K562 (cell line): ENCODE results near the gene MYO3B. TPM values are rescaled to one million over a fixed set of nuclear protein-coding genes. Genes with fewer than 3 reads are reported as not detected.

ENCODE experiments used
- ARNT ChIP-seq, 2 experiments: fragments of 450-650 bp; IDR thresholded peaks; 2 replicates each; pipeline ENCODE4 v1.6.1; 2016; ENCODE audit warnings: mild to moderate bottlenecking in 1 of 2
- ATF3 ChIP-seq, 2 experiments: fragments of 450-650 bp in 1 of 2; sonication (generic) in 1 of 2; formaldehyde crosslinking in 1 of 2; IDR thresholded peaks in 1 of 2; conservative IDR thresholded peaks in 1 of 2; 2 replicates each; pipeline versions ENCODE4 v1.6.1 to v1.8.1; 2016 to 2023; ENCODE audit warnings: mild to moderate bottlenecking in 2 of 2, moderate library complexity in 2 of 2, inconsistent platforms in 1 of 2, missing genetic modification reagents in 1 of 2
- CEBPZ ChIP-seq: fragments of 150-350 bp; IDR thresholded peaks from 2 replicates; pipeline ENCODE4 v1.6.1; 2014; ENCODE audit warnings: low read depth, mild to moderate bottlenecking, low read length, borderline replicate concordance
- CREB1 ChIP-seq, 2 experiments: sonication (generic) in 1 of 2; formaldehyde crosslinking in 1 of 2; IDR thresholded peaks; 2 replicates each; pipeline versions ENCODE4 v1.6.1 to v1.8.0; 2012 to 2022; ENCODE audit warnings: inconsistent platforms in 1 of 2, mild to moderate bottlenecking in 1 of 2, missing genetic modification reagents in 1 of 2, moderate library complexity in 1 of 2
- FOXK2 ChIP-seq, 2 experiments: fragments of 450-650 bp; IDR thresholded peaks in 1 of 2; conservative IDR thresholded peaks in 1 of 2; 2 replicates each; pipeline ENCODE4 v1.6.1; 2016; ENCODE audit warnings: low read depth in 2 of 2, mild to moderate bottlenecking in 1 of 2
- FOXM1 ChIP-seq, 2 experiments: fragments of 450-650 bp in 1 of 2; sonication (generic) in 1 of 2; formaldehyde crosslinking in 1 of 2; IDR thresholded peaks; 2 replicates each; pipeline versions ENCODE4 v1.6.1 to v1.9.0; 2017 to 2022; ENCODE audit warnings: low read depth in 2 of 2, mild to moderate bottlenecking in 2 of 2, missing genetic modification reagents in 1 of 2, moderate library complexity in 1 of 2
- HLTF ChIP-seq: fragments of 450-650 bp; IDR thresholded peaks from 2 replicates; pipeline ENCODE4 v1.6.1; 2016
- ILK ChIP-seq: fragments of 450-650 bp; IDR thresholded peaks from 2 replicates; pipeline ENCODE4 v1.6.1; 2016; ENCODE audit warnings: missing genetic modification characterization, low read depth, mild to moderate bottlenecking, missing compliant biosample characterization, moderate library complexity, borderline replicate concordance
- JUND ChIP-seq, 2 experiments: IDR thresholded peaks; 2 replicates in 1 of 2; 3 replicates in 1 of 2; pipeline ENCODE4 v1.6.1; 2011; ENCODE audit warnings: borderline replicate concordance in 2 of 2, low read depth in 2 of 2, low read length in 2 of 2, improper control_type of control experiment in 1 of 2, missing biosample characterization in 1 of 2, missing genetic modification characterization in 1 of 2, missing genetic modification reagents in 1 of 2
- MCM5 ChIP-seq: fragments of 450-650 bp; IDR thresholded peaks from 2 replicates; pipeline ENCODE4 v1.6.1; 2016; ENCODE audit warnings: low read depth
- PHB2 ChIP-seq: fragments of 450-650 bp; IDR thresholded peaks from 2 replicates; pipeline ENCODE4 v1.6.1; 2017; ENCODE audit warnings: low read depth
- RCOR1 ChIP-seq, 2 experiments: IDR thresholded peaks; 2 replicates each; pipeline ENCODE4 v1.6.1; 2012; ENCODE audit warnings: low read depth in 2 of 2, low read length in 2 of 2, borderline replicate concordance in 1 of 2, improper control_type of control experiment in 1 of 2
- RHOXF2B ChIP-seq: fragments of 250-450 bp; sonication (Bioruptor Pico); conservative IDR thresholded peaks from 2 replicates; pipeline ENCODE4 v1.5.1; 2021
- SRSF9 ChIP-seq: fragments of 200-400 bp; formaldehyde crosslinking; IDR thresholded peaks from 2 replicates; pipeline ENCODE4 v1.6.1; 2017; ENCODE audit warnings: low read depth, low read length, borderline replicate concordance
- TAF1 ChIP-seq: IDR thresholded peaks from 2 replicates; pipeline ENCODE4 v1.6.1; 2011; ENCODE audit warnings: mild to moderate bottlenecking, low read length, moderate library complexity; ENCODE audit not compliant: insufficient read depth, control insufficient read depth, severe bottlenecking; ENCODE audit errors: extremely low read depth
- TFAM ChIP-seq: fragments of 250-450 bp; sonication (Bioruptor Pico); conservative IDR thresholded peaks from 2 replicates; pipeline ENCODE4 v1.5.0; 2021; ENCODE audit warnings: mild to moderate bottlenecking, moderate library complexity
- TRIM24 ChIP-seq, 2 experiments: fragments of 450-650 bp; IDR thresholded peaks; 2 replicates each; pipeline ENCODE4 v1.6.1; 2016
- WHSC1 ChIP-seq: IDR thresholded peaks from one replicate; pipeline ENCODE4 v1.6.1; 2012; ENCODE audit warnings: low read length, control low read depth, inconsistent platforms
- ZNF561 ChIP-seq: fragments of 450-650 bp; formaldehyde crosslinking; conservative IDR thresholded peaks from 2 replicates; pipeline ENCODE4 v1.4.0; 2020; ENCODE audit warnings: mild to moderate bottlenecking, moderate library complexity
- ZNF639 ChIP-seq, 2 experiments: fragments of 200-800 bp in 1 of 2; sonication (Bioruptor generic) in 1 of 2; sonication (generic) in 1 of 2; formaldehyde crosslinking in 1 of 2; IDR thresholded peaks in 1 of 2; conservative IDR thresholded peaks in 1 of 2; 2 replicates each; pipeline versions ENCODE4 v1.5.0 to v1.6.1; 2016 to 2020; ENCODE audit warnings: missing compliant biosample characterization in 1 of 2, missing genetic modification characterization in 1 of 2, missing genetic modification reagents in 1 of 2
- polyA plus RNA-seq, 8 experiments: library from polyadenylated mRNA; depleted of rRNA in 4 of 8; stranded (reverse) in 5 of 8; unstranded in 3 of 8; fragments of >200 nt; fragmentation: Nextera tagmentation in 2 of 8; fragmentation: Illumina TruSeq in 1 of 8; extraction: Ambion mirVana in 2 of 8; extraction: Trizol in 1 of 8; gene quantifications; 2 replicates each; pipeline versions ENCODE4 v1.2.1 to v1.2.3, GENCODE V29; 2011 to 2014; ENCODE audit warnings: inconsistent platforms in 1 of 8, missing spikeins in 1 of 8
- total RNA-seq, 7 experiments: library from RNA; depleted of rRNA in 6 of 7; stranded (reverse); fragments of >200 nt in 6 of 7; fragmentation: Illumina TruSeq in 2 of 7; extraction: Trizol in 2 of 7; gene quantifications; 2 replicates each; pipeline versions ENCODE4 v1.2.1 to v1.2.3, GENCODE V29; 2011 to 2021; ENCODE audit warnings: low replicate concordance in 1 of 7

Gene MYO3B
- total and polyA plus RNA-seq, 9 of the 15 experiments (the other 6 are each of a cell fraction or from before 2014, with no cell fraction given), result 2.7 to 6.5 (median 3.6) TPM

- TF ChIP-seq FOXM1 (IDR thresholded peaks at IDR 0.05; ENCODE audit: low read depth), result 0 out of 2 replicates have a peak, but pooled peaks have one; percentile 43
- no peak for TF ChIP-seq FOXM1 (CRISPR knock-in tag; IDR thresholded peaks at IDR 0.05; ENCODE audit: low read depth)
- TF ChIP-seq ATF3 (IDR thresholded peaks at IDR 0.05), result no peak
- TF ChIP-seq ATF3 (CRISPR knock-in tag; conservative IDR thresholded peaks at IDR 0.05), result no peak
- no peak for TF ChIP-seq ZNF561 (CRISPR knock-in tag)
- TF ChIP-seq RHOXF2B, result no peak
- TF ChIP-seq WHSC1, result no peak
- no peak for TF ChIP-seq ILK (tag)
- no peak for TF ChIP-seq PHB2
- no peak for TF ChIP-seq MCM5
- TF ChIP-seq ZNF639 (CRISPR knock-in tag; conservative IDR thresholded peaks at IDR 0.05 in 1 of 2, IDR thresholded peaks at IDR 0.05 in 1 of 2), result peak in 1 of 2 experiments; percentile 35; a peak in 1 of 4 replicates
- TF ChIP-seq TFAM (CRISPR knock-in tag), result no peak
- peak in 1 of 2 experiments; percentile 22; a peak in 1 of 4 replicates for TF ChIP-seq FOXK2 (conservative IDR thresholded peaks at IDR 0.05 in 1 of 2, IDR thresholded peaks at IDR 0.05 in 1 of 2; ENCODE audit: low read depth in 2 of 2)
- peak; percentile 21; the same call in 1 of the 2 replicates for TF ChIP-seq JUND (IDR thresholded peaks at IDR 0.05; ENCODE audit: borderline replicate concordance, low read depth, low read length)
- no peak; the same call in 2 of the 3 replicates for TF ChIP-seq JUND (tag; IDR thresholded peaks at IDR 0.05; ENCODE audit: borderline replicate concordance, low read depth, low read length)
- TF ChIP-seq TAF1, result no peak
- no peak for TF ChIP-seq CEBPZ
- peak in 1 of 2 experiments; percentile 44; a peak in 1 of 4 replicates for TF ChIP-seq ARNT (IDR thresholded peaks at IDR 0.05)
- no peak for TF ChIP-seq SRSF9
- peak in 1 of 2 experiments; percentile 41; a peak in 2 of 4 replicates for TF ChIP-seq RCOR1 (IDR thresholded peaks at IDR 0.05; ENCODE audit: borderline replicate concordance in 1 of 2, low read depth in 2 of 2, low read length in 2 of 2)
- peak in 1 of 2 experiments; percentile 43; a peak in 2 of 4 replicates for TF ChIP-seq TRIM24 (IDR thresholded peaks at IDR 0.05)
- TF ChIP-seq CREB1 (IDR thresholded peaks at IDR 0.05), result no peak
- TF ChIP-seq CREB1 (CRISPR knock-in tag; IDR thresholded peaks at IDR 0.05), result no peak
- 0 out of 2 replicates have a peak, but pooled peaks have one; percentile 20 for TF ChIP-seq HLTF
Measured at GRCh38 chr2:170409164-170409535, 231.2 kb downstream of the MYO3B start (continued).
